Measurements from ENCODE around the gene CLSTN3.

GRCh38 chr12:7154901-7155470 is 24.8 kb downstream of the CLSTN3 start:
- no peak for TF ChIP-seq CEBPB (IDR thresholded peaks at IDR 0.05)
- TF ChIP-seq, protein P1, sequence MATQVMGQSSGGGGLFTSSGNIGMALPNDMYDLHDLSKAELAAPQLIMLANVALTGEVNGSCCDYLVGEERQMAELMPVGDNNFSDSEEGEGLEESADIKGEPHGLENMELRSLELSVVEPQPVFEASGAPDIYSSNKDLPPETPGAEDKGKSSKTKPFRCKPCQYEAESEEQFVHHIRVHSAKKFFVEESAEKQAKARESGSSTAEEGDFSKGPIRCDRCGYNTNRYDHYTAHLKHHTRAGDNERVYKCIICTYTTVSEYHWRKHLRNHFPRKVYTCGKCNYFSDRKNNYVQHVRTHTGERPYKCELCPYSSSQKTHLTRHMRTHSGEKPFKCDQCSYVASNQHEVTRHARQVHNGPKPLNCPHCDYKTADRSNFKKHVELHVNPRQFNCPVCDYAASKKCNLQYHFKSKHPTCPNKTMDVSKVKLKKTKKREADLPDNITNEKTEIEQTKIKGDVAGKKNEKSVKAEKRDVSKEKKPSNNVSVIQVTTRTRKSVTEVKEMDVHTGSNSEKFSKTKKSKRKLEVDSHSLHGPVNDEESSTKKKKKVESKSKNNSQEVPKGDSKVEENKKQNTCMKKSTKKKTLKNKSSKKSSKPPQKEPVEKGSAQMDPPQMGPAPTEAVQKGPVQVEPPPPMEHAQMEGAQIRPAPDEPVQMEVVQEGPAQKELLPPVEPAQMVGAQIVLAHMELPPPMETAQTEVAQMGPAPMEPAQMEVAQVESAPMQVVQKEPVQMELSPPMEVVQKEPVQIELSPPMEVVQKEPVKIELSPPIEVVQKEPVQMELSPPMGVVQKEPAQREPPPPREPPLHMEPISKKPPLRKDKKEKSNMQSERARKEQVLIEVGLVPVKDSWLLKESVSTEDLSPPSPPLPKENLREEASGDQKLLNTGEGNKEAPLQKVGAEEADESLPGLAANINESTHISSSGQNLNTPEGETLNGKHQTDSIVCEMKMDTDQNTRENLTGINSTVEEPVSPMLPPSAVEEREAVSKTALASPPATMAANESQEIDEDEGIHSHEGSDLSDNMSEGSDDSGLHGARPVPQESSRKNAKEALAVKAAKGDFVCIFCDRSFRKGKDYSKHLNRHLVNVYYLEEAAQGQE (IDR thresholded peaks at IDR 0.05; ENCODE audit: low read depth), result no peak
- TF ChIP-seq RAD21 (IDR thresholded peaks at IDR 0.05; ENCODE audit: low read depth), result no peak
- no peak for TF ChIP-seq TCF12 (IDR thresholded peaks at IDR 0.05; ENCODE audit: low read depth)
- TF ChIP-seq TAF1 (IDR thresholded peaks at IDR 0.05; ENCODE audit: low read depth), result no peak
- no peak for TF ChIP-seq NFIC (IDR thresholded peaks at IDR 0.05)
- TF ChIP-seq YY1 (IDR thresholded peaks at IDR 0.05; ENCODE audit: low read depth), result no peak
- TF ChIP-seq CREB1 (IDR thresholded peaks at IDR 0.05; ENCODE audit: low read depth), result no peak
- TF ChIP-seq EGR1 (IDR thresholded peaks at IDR 0.05), result no peak
- TF ChIP-seq, protein P2, sequence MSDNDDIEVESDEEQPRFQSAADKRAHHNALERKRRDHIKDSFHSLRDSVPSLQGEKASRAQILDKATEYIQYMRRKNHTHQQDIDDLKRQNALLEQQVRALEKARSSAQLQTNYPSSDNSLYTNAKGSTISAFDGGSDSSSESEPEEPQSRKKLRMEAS (IDR thresholded peaks at IDR 0.05), result no peak
- TF ChIP-seq EP300 (IDR thresholded peaks at IDR 0.05; ENCODE audit: borderline replicate concordance), result no peak
- TF ChIP-seq TEAD4 (IDR thresholded peaks at IDR 0.05), result no peak
- no peak for TF ChIP-seq USF1 (IDR thresholded peaks at IDR 0.05)
- TF ChIP-seq ZBTB7A (IDR thresholded peaks at IDR 0.05; ENCODE audit: low read depth), result no peak
